ENCODE measurements around the gene HOXB3.
"Not testable (repeated sequence)": the region's sequence is repeated elsewhere in the genome, so short reads cannot be mapped to it uniquely, and the experiment has no call there.

The HOXB3 gene

DNA sequence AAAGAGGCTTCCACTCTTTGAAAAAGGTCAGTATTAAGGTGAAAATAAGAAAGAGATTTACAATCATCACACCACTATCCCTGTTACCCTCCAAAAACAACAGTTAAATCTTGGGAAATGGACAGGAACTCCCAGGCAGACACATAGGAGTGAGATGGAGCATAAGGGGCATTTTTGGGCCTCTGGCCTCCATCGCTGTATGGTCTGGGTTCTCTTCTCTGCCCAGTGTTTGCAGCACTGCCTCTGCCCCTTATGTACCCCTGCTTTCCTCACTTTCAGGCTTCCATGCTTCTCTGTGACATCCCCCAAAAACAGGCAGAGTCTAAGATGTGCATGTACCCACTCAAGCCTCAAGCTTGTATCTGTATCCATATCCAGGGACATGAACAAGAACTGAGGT is 44.5 kb downstream of the HOXB3 start:
- no peak for DNase-seq (ENCODE audit: low read depth in 2 of 2)

- no peak for DNase-seq (ENCODE audit: low read depth in 2 of 2)
These were observed 45.0 kb downstream of the HOXB3 start, which contains the start of gene HOXB2 for GRCh38 chr17:48545022-48545375. TSS of gene HOXB2 (minus strand) at chr17:48545109. CDS start at chr17:48544911, 198 bp downstream.

DNA sequence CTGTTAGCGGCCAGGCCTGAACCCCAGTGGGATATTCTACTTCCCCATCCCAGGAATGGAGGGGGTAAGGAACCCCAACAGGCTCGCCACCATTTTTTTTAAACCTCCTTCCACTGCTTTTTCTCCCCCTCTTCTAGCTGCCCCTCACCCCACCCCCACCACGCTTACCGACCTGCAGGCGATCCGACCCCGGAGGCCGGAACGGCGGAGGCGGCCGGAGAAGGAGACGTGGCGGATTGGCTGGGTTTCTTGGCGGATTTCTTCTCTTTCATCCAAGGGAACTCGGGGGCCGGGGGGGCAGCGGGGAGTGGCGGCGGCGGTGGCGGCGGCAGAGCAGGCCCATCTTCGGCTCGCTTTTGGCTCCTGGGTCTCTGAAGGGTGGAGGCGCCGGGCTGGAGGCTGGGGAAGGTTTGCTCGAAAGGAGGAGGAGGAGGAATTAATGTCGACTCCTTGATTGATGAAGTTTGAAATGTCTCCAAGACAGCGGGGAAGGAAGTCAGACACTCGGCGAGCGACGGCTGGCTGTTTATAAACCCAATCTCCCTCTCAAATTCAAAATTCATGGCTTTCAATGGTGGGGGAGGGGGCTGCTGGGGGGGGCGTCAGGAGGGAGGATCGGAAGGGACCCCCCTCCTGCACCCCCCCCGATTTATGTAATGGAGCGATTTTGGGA is 45.6 kb downstream of the HOXB3 start:
- DNase-seq (ENCODE audit: low read depth in 2 of 2): peak in 1 of 2 donors; percentile 19

DNA sequence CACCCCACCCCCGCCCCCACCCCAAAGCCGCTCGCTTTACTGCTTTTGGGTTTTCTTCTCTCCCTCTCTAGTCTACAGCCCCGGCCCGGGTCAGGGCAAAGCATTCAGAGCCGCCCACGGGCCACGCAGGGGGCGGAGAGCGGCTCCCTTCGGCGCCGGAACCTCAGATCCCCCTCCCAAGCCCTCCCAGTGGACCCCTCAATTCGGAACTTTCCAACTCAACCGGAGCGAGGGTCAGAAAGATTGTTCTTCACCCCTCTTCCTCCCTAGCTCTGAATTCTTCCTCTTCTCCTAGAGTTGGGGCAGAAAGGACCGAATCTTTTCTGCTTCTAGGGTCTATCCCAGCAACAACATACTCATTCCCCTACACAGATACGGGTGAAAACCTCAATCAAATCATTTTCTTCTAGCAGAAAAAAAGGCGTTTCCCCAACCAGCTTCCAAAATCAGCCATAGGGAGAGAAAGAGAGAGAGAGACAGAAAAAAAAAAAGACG is 46.1 kb downstream of the HOXB3 start:
- no peak for DNase-seq (ENCODE audit: low read depth in 2 of 2)

GRCh38 chr17:48543107-48543853 is 46.8 kb downstream of the HOXB3 start:
- peak; percentile 18 to 41 for DNase-seq (ENCODE audit: low read depth in 2 of 2)

- no peak for DNase-seq (ENCODE audit: low read depth in 2 of 2)
These were observed 47.3 kb downstream of the HOXB3 start for GRCh38 chr17:48542698-48543106.

- DNase-seq (ENCODE audit: low read depth in 2 of 2): no peak
These were observed 47.9 kb downstream of the HOXB3 start for GRCh38 chr17:48542114-48542656.

- no peak for DNase-seq (ENCODE audit: low read depth in 2 of 2)
These were observed 48.4 kb downstream of the HOXB3 start for GRCh38 chr17:48541577-48542113.

- no peak for DNase-seq (ENCODE audit: low read depth in 2 of 2)
These were observed 48.9 kb downstream of the HOXB3 start for GRCh38 chr17:48541036-48541576.

GRCh38 chr17:48540213-48540612 is 49.8 kb downstream of the HOXB3 start:
- DNase-seq (ENCODE audit: low read depth in 2 of 2): no peak

DNA sequence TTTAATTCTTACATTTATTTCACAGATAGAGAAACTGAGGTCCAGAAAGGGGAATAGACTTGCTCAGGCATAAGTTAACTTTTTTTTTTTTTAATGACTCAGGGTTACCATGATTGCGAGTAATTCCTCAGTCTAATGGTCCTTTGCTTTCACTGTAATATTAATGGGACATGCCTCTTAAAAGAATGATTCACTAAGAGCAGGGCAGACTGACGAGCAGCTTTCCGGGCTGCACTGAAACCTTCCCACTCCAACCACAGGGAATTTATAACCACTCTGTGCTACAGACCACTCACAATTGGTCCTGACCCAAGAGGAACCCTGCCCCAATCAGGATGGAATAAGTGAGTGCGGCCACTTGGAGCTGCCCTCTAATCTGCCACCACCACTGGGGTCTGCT is 50.9 kb downstream of the HOXB3 start:
- DNase-seq (ENCODE audit: low read depth in 2 of 2): no peak

- no peak for DNase-seq (ENCODE audit: low read depth in 2 of 2)
These were observed 52.7 kb downstream of the HOXB3 start for GRCh38 chr17:48537316-48537715.

DNA sequence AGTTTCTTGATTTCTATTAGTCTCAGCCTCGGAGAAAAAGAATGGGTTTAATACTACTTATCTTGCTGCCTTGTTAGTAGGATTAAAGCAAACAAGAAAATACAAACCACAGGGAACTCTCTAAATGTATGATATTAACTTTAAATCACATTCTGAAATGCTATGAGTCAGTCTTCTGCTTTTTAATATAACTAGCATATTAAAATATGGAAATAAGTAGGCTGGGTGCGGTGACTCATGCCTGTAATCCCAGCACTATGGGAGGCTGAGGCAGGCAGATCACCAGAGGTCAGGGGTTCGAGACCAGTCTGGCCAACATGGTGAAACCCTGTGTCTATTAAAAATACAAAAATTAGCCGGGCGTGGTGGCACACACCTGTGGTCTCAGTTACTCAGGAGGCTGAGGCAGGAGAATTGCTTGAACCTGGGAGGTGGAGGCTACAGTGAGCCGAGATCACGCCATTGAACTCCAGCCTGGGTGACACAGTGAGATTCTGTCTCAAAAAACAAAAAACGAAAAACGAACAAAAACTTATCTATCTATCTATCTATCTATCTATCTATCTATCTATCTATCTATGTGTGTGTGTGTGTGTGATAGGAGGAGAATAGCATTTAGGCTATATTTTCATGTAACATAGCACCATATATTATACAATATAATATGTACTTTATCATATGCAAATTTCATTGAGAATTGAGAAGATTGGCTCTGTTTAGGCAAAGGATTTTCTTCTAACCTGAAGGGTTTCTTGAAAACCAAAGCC is 54.1 kb downstream of the HOXB3 start:
- DNase-seq (ENCODE audit: low read depth in 2 of 2): not testable (repeated sequence)

- no peak for DNase-seq (ENCODE audit: low read depth in 2 of 2)
These were observed 57.8 kb downstream of the HOXB3 start for GRCh38 chr17:48532261-48532660.

- no peak for DNase-seq (ENCODE audit: low read depth in 2 of 2)
These were observed 59.2 kb downstream of the HOXB3 start, which contains the start of gene HOXB1 for GRCh38 chr17:48530887-48531272. TSS of gene HOXB1 (minus strand) at chr17:48531011. CDS start at chr17:48530904, 107 bp downstream.

DNA sequence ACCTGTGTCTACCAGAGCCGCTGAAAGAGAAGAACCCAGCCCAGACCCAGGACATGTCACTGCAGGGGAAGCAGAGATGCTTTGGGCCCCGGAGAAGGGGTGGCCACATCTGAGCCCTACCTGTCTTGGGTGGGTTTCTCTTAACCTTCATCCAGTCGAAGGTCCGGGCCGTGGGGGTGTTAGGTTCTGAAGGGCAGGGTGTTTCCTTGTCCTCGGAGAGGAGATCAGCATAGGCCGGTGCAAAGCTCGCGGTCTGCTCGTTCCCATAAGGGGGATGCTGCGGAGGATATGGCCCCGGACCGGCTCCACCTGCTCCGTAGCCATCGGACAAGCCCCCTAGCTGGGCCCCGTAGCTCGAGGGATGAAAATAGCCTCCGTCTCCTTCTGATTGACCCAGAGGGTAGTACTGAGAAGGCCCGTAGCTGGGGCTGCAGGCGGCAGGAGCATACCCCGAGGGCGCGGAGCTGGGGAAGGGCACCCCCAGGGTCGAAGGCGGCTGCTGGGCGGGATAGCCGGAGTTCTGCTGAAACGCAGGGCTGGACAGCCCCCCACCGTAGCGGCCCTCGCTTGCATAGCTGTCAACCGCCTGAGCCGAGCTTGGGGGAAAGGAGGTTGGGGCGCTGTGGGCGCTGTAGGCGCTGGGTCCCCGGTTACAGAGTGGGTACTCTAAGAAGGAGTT is 59.7 kb downstream of the HOXB3 start:
- DNase-seq (ENCODE audit: low read depth in 2 of 2): no peak

DNA sequence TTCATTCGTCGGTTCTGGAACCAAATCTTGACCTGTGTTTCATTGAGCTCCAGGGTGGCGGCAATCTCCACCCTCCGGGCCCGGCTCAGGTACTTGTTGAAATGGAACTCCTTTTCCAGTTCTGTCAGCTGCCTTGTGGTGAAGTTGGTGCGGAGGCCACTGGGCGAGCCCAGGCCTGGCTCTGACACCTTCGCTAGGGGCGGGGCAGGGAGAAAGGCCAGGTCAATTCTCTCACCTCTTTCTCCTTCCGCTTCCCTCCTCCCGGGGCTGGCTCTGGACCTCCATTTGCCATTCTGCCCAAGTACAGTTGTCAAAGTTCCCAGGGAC is 60.4 kb downstream of the HOXB3 start:
- no peak for DNase-seq (ENCODE audit: low read depth in 2 of 2)

- no peak for DNase-seq (ENCODE audit: low read depth in 2 of 2)
These were observed 60.9 kb downstream of the HOXB3 start for GRCh38 chr17:48528936-48529682.

GRCh38 chr17:48528153-48528935 is 61.7 kb downstream of the HOXB3 start:
- DNase-seq (ENCODE audit: low read depth in 2 of 2): no peak

GRCh38 chr17:48527547-48527932 is 62.5 kb downstream of the HOXB3 start:
- no peak for DNase-seq (ENCODE audit: low read depth in 2 of 2)
